Mesendoderm (in vitro differentiated cells): ENCODE data around the gene SRC.

Experiments used
- DNase-seq: peaks from one replicate; pipeline ENCODE4 v3.0.0; 2013
- H2AK5ac ChIP-seq: 2 replicates; pipeline ENCODE4 v1.6.1; 2013; ENCODE audit warnings: low read length, inconsistent platforms
- H2BK120ac ChIP-seq: 2 replicates; pipeline ENCODE4 v1.6.1; 2013; ENCODE audit warnings: low read depth, mild to moderate bottlenecking, low read length, moderate library complexity, mixed read lengths
- H2BK15ac ChIP-seq: replicated peaks from 2 replicates; pipeline ENCODE4 v1.6.1; 2013; ENCODE audit warnings: low read depth, mild to moderate bottlenecking, moderate library complexity
- H2BK5ac ChIP-seq: 2 replicates; pipeline ENCODE4 v1.6.1; 2013; ENCODE audit warnings: low read length, inconsistent platforms
- H3K18ac ChIP-seq: 2 replicates; pipeline ENCODE4 v1.6.1; 2013; ENCODE audit warnings: mild to moderate bottlenecking, low read length, mixed read lengths
- H3K23ac ChIP-seq: one replicate; pipeline ENCODE4 v1.6.1; 2013; ENCODE audit warnings: low read length
- H3K27ac ChIP-seq: 2 replicates; pipeline ENCODE4 v1.5.1; 2013; ENCODE audit warnings: low read depth, mild to moderate bottlenecking, inconsistent platforms, low read length, moderate library complexity
- H3K27me3 ChIP-seq: 2 replicates; pipeline ENCODE4 v1.6.1; 2013; ENCODE audit warnings: low read length, control low read depth, mild to moderate bottlenecking, inconsistent platforms; ENCODE audit not compliant: insufficient read depth, poor library complexity
- H3K36me3 ChIP-seq: 2 replicates; pipeline ENCODE4 v1.6.1; 2013; ENCODE audit warnings: low read length, inconsistent platforms; ENCODE audit not compliant: control insufficient read depth, insufficient read depth
- H3K4ac ChIP-seq: one replicate; pipeline ENCODE4 v1.6.1; 2013; ENCODE audit warnings: low read depth, mild to moderate bottlenecking, low read length, moderate library complexity
- H3K4me1 ChIP-seq: 2 replicates; pipeline ENCODE4 v1.6.1; 2013; ENCODE audit warnings: low read depth, low read length, inconsistent platforms; ENCODE audit not compliant: control insufficient read depth
- H3K4me2 ChIP-seq: 2 replicates; pipeline ENCODE4 v1.6.1; 2013; ENCODE audit warnings: low read length
- H3K4me3 ChIP-seq: 2 replicates; pipeline ENCODE4 v1.5.1; 2013; ENCODE audit warnings: mild to moderate bottlenecking, low read length
- H3K56ac ChIP-seq: one replicate; pipeline ENCODE4 v1.6.1; 2013; ENCODE audit warnings: low read length
- H3K79me1 ChIP-seq: 2 replicates; pipeline ENCODE4 v1.6.1; 2013; ENCODE audit warnings: low read length, inconsistent platforms
- H3K79me2 ChIP-seq: 2 replicates; pipeline ENCODE4 v1.6.1; 2013; ENCODE audit warnings: mild to moderate bottlenecking, low read length; ENCODE audit not compliant: control insufficient read depth, insufficient read depth
- H3K9ac ChIP-seq: 2 replicates; pipeline ENCODE4 v1.6.1; 2013; ENCODE audit warnings: low read length, inconsistent platforms
- H4K5ac ChIP-seq: one replicate; pipeline ENCODE4 v1.6.1; 2013; ENCODE audit warnings: low read length
- H4K8ac ChIP-seq: one replicate; pipeline ENCODE4 v1.6.1; 2013; ENCODE audit warnings: low read depth, mild to moderate bottlenecking, control low read depth, low read length, moderate library complexity
- WGBS: extraction: QIAGEN DNeasy Blood & Tissue Kit; methylation state at CpG from one replicate; pipeline ENCODE4 v1.1.7; 2013; ENCODE audit warnings: low lambda C conversion rate, missing lambda C conversion rate; ENCODE audit not compliant: insufficient coverage; ENCODE audit errors: extremely low coverage; 5-methylcytosine and 5-hydroxymethylcytosine counted together

SRC gene

GRCh38 chr20:37396416-37397075 is 50.6 kb downstream of the SRC start:
- peaks cover 4% of the 10 kb centered on the region for H3K36me3 ChIP-seq
- no peak overlapping the region for H4K5ac ChIP-seq
- H2BK5ac ChIP-seq: no peak overlapping the region
- H2BK120ac ChIP-seq: no peak overlapping the region
- no peaks in the 10 kb centered on the region for H3K79me2 ChIP-seq
- H3K9ac ChIP-seq: peak overlapping the region; percentile 72
- H3K27me3 ChIP-seq: no peaks in the 10 kb centered on the region
- peak overlapping the region; percentile 29 for H3K18ac ChIP-seq
- H2BK15ac ChIP-seq: no peak overlapping the region
- H3K4ac ChIP-seq: peak overlapping the region; percentile 43
- no peak overlapping the region for H3K4me3 ChIP-seq
- peaks cover 8% of the 10 kb centered on the region for H3K4me1 ChIP-seq
- peak overlapping the region; percentile 10 for H3K27ac ChIP-seq
- no CpG with 5 or more reads among the region's 20 CpGs for WGBS
- H3K56ac ChIP-seq: peak overlapping the region; percentile 86
- peak; percentile 97 for DNase-seq
- H3K79me1 ChIP-seq: peaks cover 2% of the 10 kb centered on the region
- H2AK5ac ChIP-seq: no peak overlapping the region
- no peak overlapping the region for H4K8ac ChIP-seq
- peak overlapping the region; percentile 33 for H3K4me2 ChIP-seq
- no peak overlapping the region for H3K23ac ChIP-seq

DNA sequence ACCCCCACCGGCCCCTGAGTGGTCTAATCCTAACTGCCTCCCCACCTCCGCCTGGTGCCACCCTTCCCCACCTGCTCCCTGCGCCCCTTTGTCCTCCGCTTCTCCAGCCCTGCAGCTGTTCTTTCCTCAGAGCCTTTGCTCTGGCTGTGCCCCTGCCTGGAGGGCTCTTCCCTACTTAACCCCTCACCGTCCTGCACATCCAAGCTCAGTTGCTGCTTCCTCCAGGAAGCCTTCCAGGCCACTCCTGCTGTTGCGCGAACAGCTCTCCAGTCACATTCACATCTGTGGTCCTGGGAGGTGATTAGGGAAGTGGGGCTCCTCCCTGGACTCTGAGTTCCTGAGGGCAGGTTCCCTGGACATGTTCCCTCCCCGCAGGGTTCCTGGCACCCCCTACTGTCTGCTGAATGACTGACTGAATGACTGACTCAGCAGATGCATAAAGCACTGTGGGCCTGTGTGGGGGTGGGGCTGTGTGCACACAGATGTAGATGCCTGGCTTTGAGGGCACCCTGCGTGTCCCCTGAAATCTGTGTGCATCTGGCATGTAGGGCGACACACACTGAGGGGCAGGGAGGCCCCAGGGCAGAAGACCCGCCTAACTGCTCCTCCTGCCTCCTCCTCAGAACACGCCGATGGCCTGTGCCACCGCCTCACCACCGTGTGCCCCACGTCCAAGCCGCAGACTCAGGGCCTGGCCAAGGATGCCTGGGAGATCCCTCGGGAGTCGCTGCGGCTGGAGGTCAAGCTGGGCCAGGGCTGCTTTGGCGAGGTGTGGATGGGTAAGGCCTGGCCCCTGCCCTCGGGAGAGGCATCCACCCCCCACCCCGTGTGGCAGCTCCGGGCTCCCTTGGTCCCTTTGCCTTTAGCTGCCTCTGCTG is 51.4 kb downstream of the SRC start:
- Histone ChIP-seq H3K27ac (no peak overlapping the region), H3K9ac (peak overlapping the region; percentile 72), H3K4me2 (no peak overlapping the region), H3K4ac (peak overlapping the region; percentile 43), H3K56ac (peak overlapping the region; percentile 86), H2BK15ac (no peak overlapping the region), H2AK5ac (no peak overlapping the region), H3K18ac (no peak overlapping the region), H3K4me1 (peaks cover 8% of the 10 kb centered on the region), H4K8ac (no peak overlapping the region), H3K27me3 (no peaks in the 10 kb centered on the region), H3K79me1 (peaks cover 2% of the 10 kb centered on the region), H3K36me3 (peaks cover 4% of the 10 kb centered on the region), H4K5ac (no peak overlapping the region), H2BK5ac (no peak overlapping the region), H3K23ac (no peak overlapping the region), H3K4me3 (no peak overlapping the region), H2BK120ac (no peak overlapping the region), H3K79me2 (no peaks in the 10 kb centered on the region)
- no CpG with 5 or more reads among the region's 24 CpGs for WGBS
- no peak for DNase-seq

DNA sequence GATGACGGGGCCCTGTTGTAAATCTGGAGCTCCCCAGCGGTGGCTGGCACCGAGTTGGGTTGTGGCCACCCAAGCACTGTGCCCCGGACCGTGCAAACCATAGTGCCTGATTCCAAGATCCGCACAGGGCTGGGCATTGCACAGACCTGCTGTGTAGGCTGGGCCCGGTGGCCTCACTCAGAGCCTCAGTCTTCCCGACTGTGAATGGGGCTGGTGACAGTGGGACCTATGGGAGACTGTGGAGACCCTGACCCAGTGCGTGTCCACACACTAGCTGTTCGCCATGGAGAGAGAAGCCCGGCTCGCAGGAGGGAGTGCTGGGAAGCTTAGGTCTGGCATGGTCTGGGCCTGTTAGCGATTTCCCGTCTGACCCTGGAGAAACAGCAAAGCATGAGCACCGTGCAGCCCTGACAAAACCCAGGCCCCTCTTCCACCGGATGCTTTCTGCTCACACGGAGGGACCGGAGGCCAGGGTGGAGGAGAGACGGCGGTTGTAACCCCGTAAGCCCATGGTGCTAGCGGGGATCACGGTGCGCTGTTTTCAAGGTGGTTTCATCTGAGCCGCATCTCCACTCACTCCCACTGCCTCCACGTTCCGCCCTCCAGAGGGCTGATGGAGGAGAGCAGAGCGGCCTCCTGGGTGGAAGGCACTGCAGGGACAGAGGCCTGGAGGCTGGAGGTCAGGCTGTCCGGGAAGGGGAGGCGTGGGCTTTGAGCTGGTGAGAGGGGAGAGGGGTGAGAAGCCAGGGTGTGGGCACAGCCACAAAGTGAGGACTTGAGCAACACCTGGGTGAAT is 52.2 kb downstream of the SRC start:
- no peak overlapping the region for H4K5ac ChIP-seq
- H3K4me1 ChIP-seq: peaks cover 8% of the 10 kb centered on the region
- no peak overlapping the region for H2BK5ac ChIP-seq
- H3K36me3 ChIP-seq: peaks cover 4% of the 10 kb centered on the region
- H3K23ac ChIP-seq: no peak overlapping the region
- no peak overlapping the region for H3K9ac ChIP-seq
- H3K79me1 ChIP-seq: peaks cover 2% of the 10 kb centered on the region
- no peak overlapping the region for H3K27ac ChIP-seq
- no peak overlapping the region for H4K8ac ChIP-seq
- no peak overlapping the region for H3K4ac ChIP-seq
- no peaks in the 10 kb centered on the region for H3K27me3 ChIP-seq
- WGBS: no CpG with 5 or more reads among the region's 30 CpGs
- no peaks in the 10 kb centered on the region for H3K79me2 ChIP-seq
- DNase-seq: no peak
- no peak overlapping the region for H3K56ac ChIP-seq
- no peak overlapping the region for H3K4me3 ChIP-seq
- no peak overlapping the region for H2BK15ac ChIP-seq
- no peak overlapping the region for H3K4me2 ChIP-seq
- no peak overlapping the region for H2BK120ac ChIP-seq
- no peak overlapping the region for H2AK5ac ChIP-seq
- H3K18ac ChIP-seq: no peak overlapping the region

GRCh38 chr20:37398750-37399621 is 53.0 kb downstream of the SRC start:
- no peak overlapping the region for H3K27ac ChIP-seq
- H2BK15ac ChIP-seq: no peak overlapping the region
- H3K27me3 ChIP-seq: no peaks in the 10 kb centered on the region
- no peak overlapping the region for H3K23ac ChIP-seq
- no peak overlapping the region for H2BK120ac ChIP-seq
- no peak overlapping the region for H4K8ac ChIP-seq
- peaks cover 4% of the 10 kb centered on the region for H3K36me3 ChIP-seq
- no peak overlapping the region for H3K9ac ChIP-seq
- H3K4me1 ChIP-seq: peaks cover 8% of the 10 kb centered on the region
- H3K56ac ChIP-seq: no peak overlapping the region
- H4K5ac ChIP-seq: no peak overlapping the region
- H3K4me3 ChIP-seq: no peak overlapping the region
- no peak overlapping the region for H2AK5ac ChIP-seq
- H3K18ac ChIP-seq: no peak overlapping the region
- H3K4ac ChIP-seq: no peak overlapping the region
- no peaks in the 10 kb centered on the region for H3K79me2 ChIP-seq
- peaks cover 2% of the 10 kb centered on the region for H3K79me1 ChIP-seq
- H3K4me2 ChIP-seq: no peak overlapping the region
- WGBS: no CpG with 5 or more reads among the region's 15 CpGs
- no peak for DNase-seq
- no peak overlapping the region for H2BK5ac ChIP-seq

GRCh38 chr20:37401282-37401929 is 55.5 kb downstream of the SRC start:
- no CpG with 5 or more reads among the region's 9 CpGs for WGBS
- Histone ChIP-seq H2BK15ac (no peak overlapping the region), H4K8ac (no peak overlapping the region), H3K4me2 (no peak overlapping the region), H3K4ac (no peak overlapping the region), H3K4me3 (no peak overlapping the region), H3K27me3 (no peaks in the 10 kb centered on the region), H3K9ac (no peak overlapping the region), H3K79me2 (no peaks in the 10 kb centered on the region), H2BK120ac (no peak overlapping the region), H2BK5ac (no peak overlapping the region), H2AK5ac (no peak overlapping the region), H3K56ac (no peak overlapping the region), H3K4me1 (peaks cover 6% of the 10 kb centered on the region), H4K5ac (no peak overlapping the region), H3K18ac (no peak overlapping the region), H3K23ac (no peak overlapping the region), H3K36me3 (peaks cover 4% of the 10 kb centered on the region), H3K27ac (no peak overlapping the region), H3K79me1 (peaks cover 2% of the 10 kb centered on the region)
- no peak for DNase-seq
